GM12878 (cell line): ENCODE data around the gene MUC5B. TPM values are rescaled to one million over a fixed set of nuclear protein-coding genes. Genes with fewer than 3 reads are reported as not detected.

ENCODE experiments used
- ATAC-seq: fragments of 200-7000 bp; cut with Tn5 transposase; 3 replicates; pipeline ENCODE4 v1.9.1; 2020; ENCODE audit warnings: mild to moderate bottlenecking, moderate library complexity
- BruUV-seq: library from RNA; stranded (reverse); fragments of 400-500 nt; replicated peaks from 2 replicates; lab custom pipeline; 2021; lab: Mats Ljungman, UMichigan
- CTCF ChIA-PET: fragments of 300-600 bp; sonication (Branson Sonifier 250); formaldehyde crosslinking; extraction: SDS; loops from one replicate; lab custom pipeline; 2021; ENCODE audit warnings: inconsistent platforms; lab: Yijun Ruan, JAX
- POLR2A ChIA-PET: fragments of 350-600 bp; formaldehyde crosslinking; extraction: SDS; loops from one replicate; lab custom pipeline; 2021; ENCODE audit warnings: inconsistent platforms; lab: Charles Lee
- RAD21 ChIA-PET: fragments of 300-600 bp; sonication (Branson Sonifier 250); formaldehyde crosslinking; loops from one replicate; lab custom pipeline; 2023; ENCODE audit warnings: antibody characterized with exemption; ENCODE audit not compliant: unreplicated experiment; lab: Charles Lee
- SMC1A ChIA-PET: fragments of 300-600 bp; sonication (Branson Sonifier 250); formaldehyde crosslinking; loops from one replicate; lab custom pipeline; 2023; ENCODE audit not compliant: unreplicated experiment, uncharacterized antibody; lab: Charles Lee
- DNase-seq: peaks from one replicate; pipeline ENCODE4 v3.0.0-alpha.2; 2011; ENCODE audit warnings: low read depth, low spot score
- FAIRE-seq: peaks from 3 replicates; lab custom pipeline; 2011; peaks lifted over from hg19 to GRCh38; lab: Jason Lieb, UNC
- H2AFZ ChIP-seq: 2 replicates; pipeline ENCODE4 v1.6.0; 2011; ENCODE audit warnings: low read depth, low read length, control low read depth; ENCODE audit not compliant: control insufficient read depth
- H3K27ac ChIP-seq: 2 replicates; pipeline ENCODE4 v1.5.1; 2011; ENCODE audit warnings: control low read depth; ENCODE audit not compliant: control insufficient read depth, insufficient read depth
- H3K27me3 ChIP-seq, 2 experiments: replicated peaks in 1 of 2; 2 replicates each; pipeline versions ENCODE4 v1.6.0 to v1.6.1; 2011; ENCODE audit warnings: low read length in 1 of 2; ENCODE audit not compliant: control insufficient read depth in 2 of 2, insufficient read depth in 2 of 2
- H3K36me3 ChIP-seq, 2 experiments: 2 replicates each; pipeline ENCODE4 v1.5.1; 2011; ENCODE audit warnings: low read length in 1 of 2; ENCODE audit not compliant: control insufficient read depth in 2 of 2, insufficient read depth in 2 of 2
- H3K4me1 ChIP-seq: 2 replicates; pipeline ENCODE4 v1.6.1; 2011; ENCODE audit warnings: mild to moderate bottlenecking, low read length, moderate library complexity, mixed read lengths; ENCODE audit not compliant: control insufficient read depth, insufficient read depth
- H3K4me2 ChIP-seq: 2 replicates; pipeline ENCODE4 v1.6.0; 2011; ENCODE audit warnings: control low read depth; ENCODE audit not compliant: control insufficient read depth, insufficient read depth
- H3K4me3 ChIP-seq: fragments of 200-600 bp; sonication (generic); 2 replicates; pipeline ENCODE4 v1.5.1; 2016
- H3K79me2 ChIP-seq: 2 replicates; pipeline ENCODE4 v1.6.0; 2011; ENCODE audit warnings: low read length; ENCODE audit not compliant: control insufficient read depth, insufficient read depth
- H3K9ac ChIP-seq: 2 replicates; pipeline ENCODE4 v1.8.0; 2011; ENCODE audit warnings: low read length, control low read depth, mixed read lengths; ENCODE audit not compliant: control insufficient read depth, insufficient read depth
- H3K9me3 ChIP-seq: replicated peaks from 3 replicates; pipeline ENCODE4 v1.5.1; 2011; ENCODE audit warnings: mild to moderate bottlenecking, low read length; ENCODE audit not compliant: control insufficient read depth, insufficient read depth
- H4K20me1 ChIP-seq: 2 replicates; pipeline ENCODE4 v1.6.0; 2011; ENCODE audit not compliant: control insufficient read depth, insufficient read depth
- CBFB ChIP-seq: IDR thresholded peaks from 2 replicates; pipeline ENCODE4 v1.6.1; 2016; ENCODE audit warnings: antibody characterized with exemption, low read depth
- CEBPB ChIP-seq, 2 experiments: fragments of 150-350 bp in 1 of 2; IDR thresholded peaks; 2 replicates each; pipeline ENCODE4 v1.6.1; 2012 to 2014; ENCODE audit warnings: low read depth in 2 of 2, low read length in 2 of 2, borderline replicate concordance in 1 of 2, inconsistent platforms in 1 of 2
- CUX1 ChIP-seq: IDR thresholded peaks from 2 replicates; pipeline ENCODE4 v1.6.1; 2012; ENCODE audit warnings: improper control_type of control experiment, low read depth, low read length; ENCODE audit not compliant: insufficient replicate concordance
- EZH2 ChIP-seq: IDR thresholded peaks from 2 replicates; pipeline ENCODE4 v1.6.1; 2012; ENCODE audit warnings: low read depth, mild to moderate bottlenecking, control low read depth, inconsistent platforms, low read length, borderline replicate concordance; ENCODE audit not compliant: control insufficient read depth
- GABPA ChIP-seq: IDR thresholded peaks from 2 replicates; pipeline ENCODE4 v1.6.1; 2014; ENCODE audit warnings: antibody characterized with exemption, low read depth, mild to moderate bottlenecking, inconsistent platforms
- JUND ChIP-seq: IDR thresholded peaks from 2 replicates; pipeline ENCODE4 v1.6.1; 2012; ENCODE audit warnings: low read depth, mild to moderate bottlenecking, low read length, improper control_type of control experiment, moderate library complexity
- KAT2A ChIP-seq: conservative IDR thresholded peaks from 2 replicates; pipeline ENCODE4 v1.6.1; 2011; ENCODE audit warnings: low read depth, low read length; ENCODE audit not compliant: control insufficient read depth
- KDM1A ChIP-seq: fragments of 200-600 bp; sonication (generic); IDR thresholded peaks from 2 replicates; pipeline ENCODE4 v1.6.1; 2016; ENCODE audit warnings: borderline replicate concordance
- RAD51 ChIP-seq: fragments of 450-650 bp; IDR thresholded peaks from 2 replicates; pipeline ENCODE4 v1.6.1; 2016; ENCODE audit warnings: moderate library complexity, mild to moderate bottlenecking, inconsistent platforms
- RUNX3 ChIP-seq: IDR thresholded peaks from 2 replicates; pipeline ENCODE4 v1.6.1; 2012; ENCODE audit warnings: low read length, inconsistent platforms
- SIN3A ChIP-seq: IDR thresholded peaks from 2 replicates; pipeline ENCODE4 v1.6.1; 2012; ENCODE audit warnings: low read depth, low read length, improper control_type of control experiment
- SMC3 ChIP-seq: IDR thresholded peaks from 2 replicates; pipeline ENCODE4 v1.6.1; 2011; ENCODE audit warnings: low read length, improper control_type of control experiment, borderline replicate concordance
- TCF3 ChIP-seq: IDR thresholded peaks from 2 replicates; pipeline ENCODE4 v1.6.1; 2012; ENCODE audit warnings: low read depth, mild to moderate bottlenecking, low read length, borderline replicate concordance; ENCODE audit not compliant: insufficient read depth
- WGBS: methylation state at CpG from one replicate; pipeline ENCODE4 v1.1.6; 2016; ENCODE audit warnings: low lambda C conversion rate; ENCODE audit not compliant: insufficient replicate concordance, insufficient coverage; ENCODE audit errors: missing lambda C conversion rate; 5-methylcytosine and 5-hydroxymethylcytosine counted together
- in situ Hi-C: fragments of 300-500 bp; cut with MboI; formaldehyde crosslinking; loops from 9 replicates; pipeline ENCODE4 v1.14.3; 2018; ENCODE audit warnings: mixed read lengths
- intact Hi-C: fragments of 100-400 bp; cut with micrococcal nuclease; formaldehyde crosslinking; loops from one replicate; pipeline ENCODE4 v1.14.2; 2022; ENCODE audit not compliant: unreplicated experiment
- polyA plus RNA-seq, 11 experiments: library from polyadenylated mRNA; depleted of rRNA in 4 of 11; unstranded in 6 of 11; stranded (reverse) in 5 of 11; fragments of >200 nt; fragmentation: Nextera tagmentation in 4 of 11; fragmentation: Illumina TruSeq in 1 of 11; extraction: Ambion mirVana in 4 of 11; extraction: Trizol in 1 of 11; gene quantifications; 1 replicate in 1 of 11; 2 replicates in 10 of 11; pipeline versions ENCODE4 v1.2.1 to v1.2.3, GENCODE V29; 2011 to 2016; ENCODE audit warnings: inconsistent platforms in 2 of 11, missing spikeins in 2 of 11, low read depth in 1 of 11
- total RNA-seq, 4 experiments: library from RNA; depleted of rRNA in 3 of 4; stranded (reverse); fragments of >200 nt in 3 of 4; fragmentation: Illumina TruSeq in 1 of 4; extraction: Trizol in 1 of 4; gene quantifications; 2 replicates each; pipeline versions ENCODE4 v1.2.1 to v1.2.3, GENCODE V29; 2013 to 2021

Gene MUC5B
- total and polyA plus RNA-seq, 10 of the 15 experiments (the other 5 are each of a cell fraction or from before 2014, with no cell fraction given) = 1.5 TPM; not detected in 9

GRCh38 chr11:1253103-1253485 lies 30.2 kb downstream of the MUC5B start:
- Histone ChIP-seq H3K4me2 (no peak overlapping the region), H3K79me2 (no peaks in the 10 kb centered on the region), H3K4me1 (no peaks in the 10 kb centered on the region), H3K9me3 (peaks cover 1% of the 10 kb centered on the region; the same call in 2 of the 3 replicates), H3K9ac (no peak overlapping the region), H3K27ac (no peak overlapping the region), H3K4me3 (no peak overlapping the region), H2AFZ (no peak overlapping the region), H4K20me1 (no peaks in the 10 kb centered on the region), H3K27me3 (no peaks in the 10 kb centered on the region), H3K36me3 (no peaks in the 10 kb centered on the region)
- intact Hi-C loops (no loop called here), in situ Hi-C loops (no loop called here)
- TF ChIP-seq CBFB (no peak), EZH2 (no peak), KDM1A (no peak), SMC3 (no peak)
- SMC1A ChIA-PET = no interaction called here
- RAD21 ChIA-PET = no interaction called here
- POLR2A ChIA-PET = no interaction called here
- no TSS peak for BruUV-seq
- DNase-seq (no peak), ATAC-seq (no peak), FAIRE-seq (no peak)
- CTCF ChIA-PET = no interaction called here
- WGBS = 91% methylated on average over 7 of the region's 9 CpGs

GRCh38 chr11:1254086-1254648 lies 31.3 kb downstream of the MUC5B start:
- H3K4me2 ChIP-seq = no peak overlapping the region
- peaks cover 1% of the 10 kb centered on the region; the same call in 2 of the 3 replicates for H3K9me3 ChIP-seq
- BruUV-seq = no TSS peak
- H3K27me3 ChIP-seq = no peaks in the 10 kb centered on the region
- WGBS = 81% methylated on average over 22 of the region's 22 CpGs
- CTCF ChIA-PET = no interaction called here
- no peak overlapping the region for H3K4me3 ChIP-seq
- H3K27ac ChIP-seq = no peak overlapping the region
- no peaks in the 10 kb centered on the region for H3K79me2 ChIP-seq
- H3K4me1 ChIP-seq = no peaks in the 10 kb centered on the region
- in situ Hi-C loops (no loop called here), intact Hi-C loops (no loop called here)
- SMC1A ChIA-PET = no interaction called here
- FAIRE-seq (no peak), DNase-seq (no peak), ATAC-seq (no peak)
- no peaks in the 10 kb centered on the region for H4K20me1 ChIP-seq
- POLR2A ChIA-PET = no interaction called here
- H3K9ac ChIP-seq = no peak overlapping the region
- RAD21 ChIA-PET = no interaction called here
- H3K36me3 ChIP-seq = no peaks in the 10 kb centered on the region
- no peak overlapping the region for H2AFZ ChIP-seq
- no peak for TF ChIP-seq TCF3
- TF ChIP-seq JUND = no peak
- TF ChIP-seq RUNX3 = no peak
- no peak for TF ChIP-seq CUX1
- TF ChIP-seq KAT2A = no peak
- no peak for TF ChIP-seq SIN3A
- no peak for TF ChIP-seq GABPA
- no peak for TF ChIP-seq CBFB
- no peak for TF ChIP-seq RAD51
- TF ChIP-seq CEBPB (IDR thresholded peaks at IDR 0.05; ENCODE audit: borderline replicate concordance in 1 of 2, low read depth in 2 of 2, low read length in 2 of 2) = no peak
